C4-2B (cell line): ENCODE data around the gene FGD2.

Experiments
- CTCF ChIP-seq: fragments of 450-650 bp; conservative IDR thresholded peaks from 2 replicates; pipeline ENCODE4 v1.5.1; 2017; ENCODE audit warnings: mild to moderate bottlenecking
- ZFX ChIP-seq: fragments of 450-650 bp; IDR thresholded peaks from 2 replicates; pipeline ENCODE4 v1.6.1; 2017

GRCh38 chr6:37057678-37058077 is 52.2 kb downstream of the FGD2 start:
- TF ChIP-seq CTCF (no peak), ZFX (no peak)
